Erythroblast (primary cell): Measurements from ENCODE around the gene XAGE3.

Source experiments
- GATA1 ChIP-seq: IDR thresholded peaks from 2 replicates; pipeline ENCODE4 v1.6.1; 2011; ENCODE audit warnings: low read depth, mild to moderate bottlenecking, control low read depth, low read length, moderate library complexity
- POLR2A ChIP-seq: IDR thresholded peaks from 2 replicates; pipeline ENCODE4 v1.6.1; 2011; ENCODE audit warnings: mild to moderate bottlenecking, low read length

DNA sequence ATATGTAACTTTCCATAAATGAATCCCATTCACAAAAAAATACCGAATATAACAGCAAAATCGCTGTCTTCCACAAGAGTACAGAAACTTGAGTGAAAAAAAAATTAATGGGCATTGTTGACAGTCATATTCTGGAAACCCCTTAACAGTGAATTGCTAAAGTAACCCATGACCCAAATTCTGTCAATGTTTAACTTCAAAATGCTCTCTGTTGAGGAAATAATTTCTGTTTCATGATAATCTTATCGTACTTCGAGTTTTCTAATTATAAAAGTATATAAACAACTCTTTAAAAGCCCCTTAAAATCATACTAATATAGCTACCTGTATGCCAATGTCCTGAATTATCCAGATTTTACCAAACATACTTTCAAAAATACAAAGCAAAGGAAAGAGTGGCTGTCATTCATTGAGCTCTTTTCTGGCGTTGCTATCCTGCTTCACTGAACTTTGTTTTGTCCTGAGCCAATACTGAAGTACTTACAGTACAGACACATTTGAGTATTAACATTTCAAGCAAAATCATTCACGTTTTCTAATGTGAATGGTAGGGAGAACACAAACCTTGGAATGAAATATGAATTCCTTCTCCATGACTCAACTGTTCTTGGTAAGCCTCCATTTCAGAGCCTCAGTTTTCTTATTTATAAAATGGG is 2.4 kb downstream of the XAGE3 start:
- no peak for TF ChIP-seq POLR2A
- no peak for TF ChIP-seq GATA1
